ENCODE data around the gene SUN1.
"Not testable (repeated sequence)": the region's sequence is repeated elsewhere in the genome, so short reads cannot be mapped to it uniquely, and the experiment has no call there.

The SUN1 gene

GRCh38 chr7:923108-924041 lies 91.1 kb downstream of the SUN1 start:
- DNase-seq = no peak

GRCh38 chr7:924042-924441 lies 91.8 kb downstream of the SUN1 start:
- not testable (repeated sequence) for DNase-seq
